ENCODE measurements around the gene EDARADD. TPM values are rescaled to one million over a fixed set of nuclear protein-coding genes. Genes with fewer than 3 reads are reported as not detected.

EDARADD gene
- total RNA-seq, 2 donors from 2014 or later: 2.8 TPM; not detected in 1

- no peak for TF ChIP-seq CTCF (IDR thresholded peaks at IDR 0.05)
- H3K27ac ChIP-seq: no peak overlapping the region
- no peaks in the 10 kb centered on the region for H3K4me1 ChIP-seq (ENCODE audit: control insufficient read depth in 1 of 2, low read depth in 2 of 2)
- H3K36me3 ChIP-seq: no peaks in the 10 kb centered on the region
- H3K27me3 ChIP-seq (replicated peaks; ENCODE audit: insufficient read depth): no peaks in the 10 kb centered on the region
- DNase-seq (ENCODE audit: low spot score) (no peak), ATAC-seq (ENCODE audit: insufficient number of reproducible peaks, low FRiP score, low read depth) (no peak)
- H3K4me3 ChIP-seq: no peak overlapping the region
- H3K9me3 ChIP-seq: no peaks in the 10 kb centered on the region
Measured at GRCh38 chr1:236421850-236422516, 27.9 kb downstream of the EDARADD start.

- Histone ChIP-seq H3K9me3 (no peaks in the 10 kb centered on the region), H3K4me1 (ENCODE audit: control insufficient read depth in 1 of 2, low read depth in 2 of 2) (no peaks in the 10 kb centered on the region), H3K36me3 (no peaks in the 10 kb centered on the region), H3K27ac (no peak overlapping the region), H3K4me3 (no peak overlapping the region), H3K27me3 (replicated peaks; ENCODE audit: insufficient read depth) (no peaks in the 10 kb centered on the region)
- ATAC-seq (ENCODE audit: insufficient number of reproducible peaks, low FRiP score, low read depth) (no peak), DNase-seq (ENCODE audit: low spot score) (no peak)
- no peak for TF ChIP-seq CTCF (IDR thresholded peaks at IDR 0.05)
Measured at GRCh38 chr1:236422517-236422876, 28.4 kb downstream of the EDARADD start.

- no peaks in the 10 kb centered on the region for H3K9me3 ChIP-seq
- H3K27ac ChIP-seq: no peak overlapping the region
- H3K27me3 ChIP-seq (replicated peaks; ENCODE audit: insufficient read depth): no peaks in the 10 kb centered on the region
- no peaks in the 10 kb centered on the region for H3K36me3 ChIP-seq
- TF ChIP-seq CTCF (IDR thresholded peaks at IDR 0.05): no peak
- no peak for ATAC-seq (ENCODE audit: insufficient number of reproducible peaks, low FRiP score, low read depth)
- no peaks in the 10 kb centered on the region for H3K4me1 ChIP-seq (ENCODE audit: control insufficient read depth in 1 of 2, low read depth in 2 of 2)
- DNase-seq (ENCODE audit: low spot score): no peak
- H3K4me3 ChIP-seq: no peak overlapping the region
Measured at GRCh38 chr1:236425031-236425663, 31.1 kb downstream of the EDARADD start.

GRCh38 chr1:236426215-236426614 lies 32.1 kb downstream of the EDARADD start:
- DNase-seq (ENCODE audit: low spot score): no peak
- Histone ChIP-seq H3K4me1 (ENCODE audit: control insufficient read depth in 1 of 2, low read depth in 2 of 2) (no peaks in the 10 kb centered on the region), H3K27ac (no peak overlapping the region), H3K27me3 (replicated peaks; ENCODE audit: insufficient read depth) (no peaks in the 10 kb centered on the region), H3K9me3 (no peaks in the 10 kb centered on the region), H3K4me3 (no peak overlapping the region), H3K36me3 (no peaks in the 10 kb centered on the region)
- ATAC-seq (ENCODE audit: insufficient number of reproducible peaks, low FRiP score, low read depth): no peak
- TF ChIP-seq CTCF (IDR thresholded peaks at IDR 0.05): no peak

- H3K36me3 ChIP-seq: no peaks in the 10 kb centered on the region
- H3K4me1 ChIP-seq (ENCODE audit: control insufficient read depth in 1 of 2, low read depth in 2 of 2): no peaks in the 10 kb centered on the region
- H3K9me3 ChIP-seq: no peaks in the 10 kb centered on the region
- no peak for TF ChIP-seq CTCF (IDR thresholded peaks at IDR 0.05)
- no peaks in the 10 kb centered on the region for H3K27me3 ChIP-seq (replicated peaks; ENCODE audit: insufficient read depth)
- H3K27ac ChIP-seq: no peak overlapping the region
- DNase-seq (ENCODE audit: low spot score): no peak
- no peak for ATAC-seq (ENCODE audit: insufficient number of reproducible peaks, low FRiP score, low read depth)
- no peak overlapping the region for H3K4me3 ChIP-seq
Measured at GRCh38 chr1:236429715-236430274, 35.7 kb downstream of the EDARADD start.
